Gastroesophageal sphincter (tissue), 4 donors: ENCODE results near the gene MYO15A. TPM values are rescaled to one million over a fixed set of nuclear protein-coding genes. Genes with fewer than 3 reads are reported as not detected.

Experiments
- ATAC-seq: fragments of 150-250 bp; one replicate; pipeline ENCODE4 v1.9.1; 2016; ENCODE audit warnings: mild to moderate bottlenecking, moderate library complexity
- H3K27ac ChIP-seq, 4 donors: fragments of 200-600 bp; sonication (generic) in 3 of 4; 1 replicate in 3 of 4; 2 replicates in 1 of 4; pipeline ENCODE4 v1.5.1; 2016 to 2019
- H3K27me3 ChIP-seq: fragments of 200-600 bp; sonication (generic); one replicate; pipeline ENCODE4 v1.5.1; 2019
- H3K36me3 ChIP-seq, 2 donors: fragments of 200-600 bp; sonication (generic); one replicate each; pipeline ENCODE4 v1.5.1; 2019; ENCODE audit warnings: control low read depth in 1 of 2
- H3K4me1 ChIP-seq, 3 donors: fragments of 200-600 bp; sonication (generic); 1 replicate in 2 of 3; 2 replicates in 1 of 3; pipeline ENCODE4 v1.5.1; 2016 to 2019; ENCODE audit warnings: control low read depth in 2 of 3
- H3K4me3 ChIP-seq, 2 donors: fragments of 200-600 bp; sonication (generic); one replicate each; pipeline ENCODE4 v1.5.1; 2019; ENCODE audit warnings: mild to moderate bottlenecking in 1 of 2, moderate library complexity in 1 of 2
- H3K9me3 ChIP-seq, 3 donors: fragments of 200-600 bp; sonication (generic); one replicate each; pipeline ENCODE4 v1.5.1; 2017 to 2019; ENCODE audit warnings: control low read depth in 2 of 3
- CTCF ChIP-seq, 4 experiments: fragments of 200-600 bp in 2 of 4; fragments of 450-650 bp in 2 of 4; sonication (generic) in 1 of 4; IDR thresholded peaks; one replicate each; pipeline ENCODE4 v1.5.1; 2017 to 2019; ENCODE audit warnings: antibody characterized with exemption in 4 of 4, mild to moderate bottlenecking in 2 of 4, moderate library complexity in 2 of 4
- EP300 ChIP-seq: sonication (generic); formaldehyde crosslinking; IDR thresholded peaks from one replicate; pipeline ENCODE4 v1.6.1; 2017; ENCODE audit warnings: antibody characterized with exemption, mild to moderate bottlenecking
- POLR2A ChIP-seq, 2 donors: fragments of 450-650 bp; IDR thresholded peaks; one replicate each; pipeline ENCODE4 v1.6.1; 2017; ENCODE audit warnings: antibody characterized with exemption in 2 of 2, mild to moderate bottlenecking in 2 of 2, moderate library complexity in 1 of 2
- POLR2AphosphoS5 ChIP-seq: sonication (generic); formaldehyde crosslinking; IDR thresholded peaks from one replicate; pipeline ENCODE4 v1.6.1; 2017; ENCODE audit warnings: antibody characterized with exemption
- WGBS, 2 donors: methylation state at CpG; one replicate each; pipeline ENCODE4 v1.1.5; 2018; ENCODE audit warnings: low coverage in 1 of 2; 5-methylcytosine and 5-hydroxymethylcytosine counted together
- total RNA-seq, 4 donors: library from RNA; depleted of rRNA; stranded (reverse); fragments of >200 nt; gene quantifications; one replicate each; pipeline ENCODE4 v1.1.0, GENCODE V29; 2016

MYO15A gene
- total RNA-seq, 4 donors from 2014 or later, result 0.59 to 1.2 (median 0.70) TPM

- H3K27me3 ChIP-seq, result peaks cover 23% of the 10 kb centered on the region
- H3K4me1 ChIP-seq, result no peaks in the 10 kb centered on the region
- H3K9me3 ChIP-seq, result no peaks in the 10 kb centered on the region
- 52% methylated on average over 6 of the region's 11 CpGs; no CpG with 5 or more reads in 1 of the 2 donors for WGBS, 2 donors
- no peak for ATAC-seq
- H3K4me3 ChIP-seq, result no peak overlapping the region
- TF ChIP-seq CTCF (IDR thresholded peaks at IDR 0.05) (no peak), POLR2AphosphoS5 (no peak), EP300 (no peak), POLR2A (IDR thresholded peaks at IDR 0.05) (no peak)
- H3K27ac ChIP-seq, result no peak overlapping the region
- H3K36me3 ChIP-seq, result no peaks in the 10 kb centered on the region
Measured at GRCh38 chr17:18124345-18125126, 16.0 kb downstream of the MYO15A start.

DNA sequence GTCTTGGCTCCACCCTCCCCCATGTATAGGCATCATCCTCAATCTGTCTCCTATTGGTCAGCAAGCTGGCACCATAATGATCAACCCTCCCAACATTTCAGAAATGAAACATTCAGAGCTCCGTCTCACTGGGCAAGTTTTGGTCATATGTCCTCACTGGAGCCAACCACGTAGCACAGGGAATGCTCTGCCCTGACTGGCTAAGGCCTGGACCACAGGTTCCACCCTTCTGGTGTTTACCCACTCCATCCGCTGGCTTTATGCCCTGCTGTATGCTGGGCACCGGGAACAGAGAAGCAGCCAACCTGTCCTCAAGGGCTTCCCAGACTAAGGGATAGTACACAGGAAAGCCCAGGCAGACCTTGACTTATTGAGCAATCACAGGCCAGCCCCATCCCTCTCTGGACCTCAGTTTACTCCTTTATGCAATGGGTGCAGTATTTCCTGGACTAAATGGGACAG lies 20.5 kb downstream of the MYO15A start:
- TF ChIP-seq POLR2A (IDR thresholded peaks at IDR 0.05), result no peak
- no peak for TF ChIP-seq EP300
- ATAC-seq, result no peak
- Histone ChIP-seq H3K4me3 (no peak overlapping the region), H3K9me3 (no peaks in the 10 kb centered on the region), H3K4me1 (no peaks in the 10 kb centered on the region), H3K27me3 (peaks cover 31% of the 10 kb centered on the region), H3K27ac (no peak overlapping the region), H3K36me3 (no peaks in the 10 kb centered on the region)
- WGBS, 2 donors, result 30% methylated on average over 2 of the region's 4 CpGs; no CpG with 5 or more reads in 1 of the 2 donors

DNA sequence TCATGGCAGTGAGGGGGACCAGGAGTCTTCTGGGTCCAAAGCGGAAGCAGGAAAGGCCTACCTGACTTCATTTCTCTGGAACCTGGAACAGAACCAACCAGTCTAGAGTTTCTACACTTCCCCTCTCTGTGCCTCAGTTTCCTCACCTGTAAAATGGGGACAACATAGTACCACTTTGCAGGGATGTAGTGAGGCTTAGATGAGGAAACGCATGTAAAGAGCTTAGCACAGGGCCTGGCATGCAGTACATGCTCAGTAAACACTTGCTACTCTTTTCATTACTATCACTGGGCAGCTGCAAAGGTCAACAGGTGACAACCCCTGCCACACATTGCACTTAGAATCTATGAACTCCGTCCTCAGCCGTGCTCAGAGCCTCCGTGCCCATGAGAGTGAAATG lies 24.2 kb downstream of the MYO15A start:
- no peak for ATAC-seq
- TF ChIP-seq CTCF (IDR thresholded peaks at IDR 0.05), result no peak
- TF ChIP-seq POLR2AphosphoS5, result no peak
- TF ChIP-seq EP300, result no peak
- no peak for TF ChIP-seq POLR2A (IDR thresholded peaks at IDR 0.05)
- WGBS, 2 donors, result 100% methylated on average over 1 of the region's 5 CpGs; no CpG with 5 or more reads in 1 of the 2 donors
- no peak overlapping the region for H3K27ac ChIP-seq
- H3K36me3 ChIP-seq, result no peaks in the 10 kb centered on the region
- no peak overlapping the region for H3K4me3 ChIP-seq
- no peaks in the 10 kb centered on the region for H3K9me3 ChIP-seq
- H3K4me1 ChIP-seq, result no peaks in the 10 kb centered on the region
- peaks cover 55% of the 10 kb centered on the region for H3K27me3 ChIP-seq

GRCh38 chr17:18136357-18136756 lies 27.8 kb downstream of the MYO15A start:
- peaks cover 52% of the 10 kb centered on the region for H3K27me3 ChIP-seq
- H3K4me3 ChIP-seq, result no peak overlapping the region
- 85 to 100% methylated on average over 1 to 5 of the region's 19 CpGs for WGBS, 2 donors
- no peaks in the 10 kb centered on the region for H3K9me3 ChIP-seq
- H3K36me3 ChIP-seq, result no peaks in the 10 kb centered on the region
- no peak overlapping the region for H3K27ac ChIP-seq
- no peak for ATAC-seq
- TF ChIP-seq CTCF (IDR thresholded peaks at IDR 0.05) (no peak), EP300 (no peak), POLR2A (IDR thresholded peaks at IDR 0.05) (no peak), POLR2AphosphoS5 (no peak)
- peaks cover 0 to 6% (median 0%) of the 10 kb centered on the region in 3 donors for H3K4me1 ChIP-seq

- peaks cover 0 to 9% (median 0%) of the 10 kb centered on the region in 3 donors for H3K4me1 ChIP-seq
- WGBS, 2 donors, result 80 to 100% methylated on average over 1 to 4 of the region's 8 CpGs
Measured at GRCh38 chr17:18138065-18138749, 29.7 kb downstream of the MYO15A start.

More at GRCh38 chr17:18138065-18138749, 29.7 kb downstream of the MYO15A start:
- no peaks in the 10 kb centered on the region for H3K9me3 ChIP-seq
- no peaks in the 10 kb centered on the region for H3K36me3 ChIP-seq
- no peak overlapping the region for H3K4me3 ChIP-seq
- TF ChIP-seq POLR2A (IDR thresholded peaks at IDR 0.05) (no peak), EP300 (no peak), CTCF (IDR thresholded peaks at IDR 0.05) (no peak), POLR2AphosphoS5 (no peak)
- ATAC-seq, result no peak
- H3K27ac ChIP-seq, result no peak overlapping the region
- peaks cover 53% of the 10 kb centered on the region for H3K27me3 ChIP-seq
